ENCODE data around the gene MILR1. TPM values are rescaled to one million over a fixed set of nuclear protein-coding genes. Genes with fewer than 3 reads are reported as not detected.

The MILR1 gene
- total RNA-seq, result 10.4 TPM

- Histone ChIP-seq H3K27ac (ENCODE audit: low read depth, low read length) (peak within 1 kb of the TSS; percentile 55), H3K36me3 (ENCODE audit: control insufficient read depth in 3 of 3, insufficient read depth in 3 of 3, low read length in 3 of 3) (no peaks in the 10 kb centered on the region), H3K4me1 (ENCODE audit: control insufficient read depth in 3 of 3, insufficient read depth in 3 of 3, low read length in 3 of 3) (peaks cover 0 to 2% (median 0%) of the 10 kb centered on the region in 3 donors), H3K4me3 (ENCODE audit: low read length in 3 of 3) (peak within 1 kb of the TSS in 1 of 3 donors; percentile 3), H3K27me3 (ENCODE audit: control insufficient read depth in 3 of 3, insufficient read depth in 3 of 3, low read length in 3 of 3) (no peaks in the 10 kb centered on the region), H3K9ac (ENCODE audit: low read depth in 1 of 3, low read length in 3 of 3) (no peak within 1 kb of the TSS), H3K9me3 (ENCODE audit: control insufficient read depth in 3 of 3, low read length in 3 of 3) (no peaks in the 10 kb centered on the region)
Measured at GRCh38 chr17:64448665-64449512, at the start of gene MILR1. Gene MILR1, plus strand, starts transcription at chr17:64449115. Its CDS starts 54 bp downstream, at chr17:64449169.

DNA sequence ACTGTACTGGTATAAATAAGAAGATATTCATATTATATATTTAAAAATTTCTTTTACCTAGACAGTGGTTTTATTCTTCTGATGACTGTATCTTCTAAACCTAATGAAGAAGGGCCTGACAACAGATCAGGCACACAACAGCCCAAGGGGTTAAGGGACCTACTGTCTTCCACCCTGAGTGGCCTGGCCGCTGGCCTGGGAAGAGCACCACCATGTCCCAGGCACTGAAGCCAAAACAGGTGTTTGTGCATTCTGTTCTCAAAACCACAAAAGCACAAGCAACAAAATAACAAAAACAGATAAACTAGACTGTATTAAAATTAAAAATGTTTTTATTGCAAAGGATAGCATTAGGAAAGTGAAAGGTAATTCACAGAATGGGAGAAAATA lies 49.2 kb upstream of the MILR1 start:
- H3K9ac ChIP-seq (ENCODE audit: low read depth in 1 of 3, low read length in 3 of 3), result no peak overlapping the region
- no peaks in the 10 kb centered on the region for H3K4me1 ChIP-seq (ENCODE audit: control insufficient read depth in 3 of 3, insufficient read depth in 3 of 3, low read length in 3 of 3)
- H3K27ac ChIP-seq (ENCODE audit: low read depth, low read length), result no peak overlapping the region
- H3K9me3 ChIP-seq (ENCODE audit: control insufficient read depth in 3 of 3, low read length in 3 of 3), result no peaks in the 10 kb centered on the region
- H3K4me3 ChIP-seq (ENCODE audit: low read length in 3 of 3), result no peak overlapping the region
- no peaks in the 10 kb centered on the region for H3K27me3 ChIP-seq (ENCODE audit: control insufficient read depth in 3 of 3, insufficient read depth in 3 of 3, low read length in 3 of 3)
- H3K36me3 ChIP-seq (ENCODE audit: control insufficient read depth in 3 of 3, insufficient read depth in 3 of 3, low read length in 3 of 3), result no peaks in the 10 kb centered on the region

DNA sequence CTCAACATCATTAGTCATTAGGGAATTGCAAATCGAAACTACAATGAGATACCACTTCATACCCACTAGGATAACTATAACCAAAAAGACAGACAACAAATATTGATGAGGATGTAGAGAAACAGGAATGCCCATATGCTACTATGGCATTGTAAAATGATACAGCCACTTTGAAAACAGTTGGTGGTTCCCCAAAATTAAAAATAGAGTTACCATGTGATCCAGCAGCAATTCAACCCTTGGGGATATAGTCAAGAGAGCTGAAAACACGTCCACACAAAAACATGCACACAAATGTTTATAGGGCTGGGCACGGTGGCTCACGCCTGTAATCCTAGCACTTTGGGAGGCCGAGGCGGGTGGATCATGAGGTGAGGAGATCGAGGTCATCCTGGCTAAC lies 48.3 kb upstream of the MILR1 start:
- Histone ChIP-seq H3K27ac (ENCODE audit: low read depth, low read length) (no peak overlapping the region), H3K36me3 (ENCODE audit: control insufficient read depth in 3 of 3, insufficient read depth in 3 of 3, low read length in 3 of 3) (no peaks in the 10 kb centered on the region), H3K4me1 (ENCODE audit: control insufficient read depth in 3 of 3, insufficient read depth in 3 of 3, low read length in 3 of 3) (no peaks in the 10 kb centered on the region), H3K9ac (ENCODE audit: low read depth in 1 of 3, low read length in 3 of 3) (no peak overlapping the region), H3K9me3 (ENCODE audit: control insufficient read depth in 3 of 3, low read length in 3 of 3) (no peaks in the 10 kb centered on the region), H3K27me3 (ENCODE audit: control insufficient read depth in 3 of 3, insufficient read depth in 3 of 3, low read length in 3 of 3) (no peaks in the 10 kb centered on the region), H3K4me3 (ENCODE audit: low read length in 3 of 3) (no peak overlapping the region)

GRCh38 chr17:64401244-64401860 lies 47.6 kb upstream of the MILR1 start:
- Histone ChIP-seq H3K4me1 (ENCODE audit: control insufficient read depth in 3 of 3, insufficient read depth in 3 of 3, low read length in 3 of 3) (no peaks in the 10 kb centered on the region), H3K9me3 (ENCODE audit: control insufficient read depth in 3 of 3, low read length in 3 of 3) (no peaks in the 10 kb centered on the region), H3K27me3 (ENCODE audit: control insufficient read depth in 3 of 3, insufficient read depth in 3 of 3, low read length in 3 of 3) (no peaks in the 10 kb centered on the region), H3K36me3 (ENCODE audit: control insufficient read depth in 3 of 3, insufficient read depth in 3 of 3, low read length in 3 of 3) (no peaks in the 10 kb centered on the region), H3K27ac (ENCODE audit: low read depth, low read length) (no peak overlapping the region), H3K9ac (ENCODE audit: low read depth in 1 of 3, low read length in 3 of 3) (no peak overlapping the region), H3K4me3 (ENCODE audit: low read length in 3 of 3) (no peak overlapping the region)

GRCh38 chr17:64401941-64402340 lies 47.0 kb upstream of the MILR1 start:
- Histone ChIP-seq H3K36me3 (ENCODE audit: control insufficient read depth in 3 of 3, insufficient read depth in 3 of 3, low read length in 3 of 3) (no peaks in the 10 kb centered on the region), H3K4me1 (ENCODE audit: control insufficient read depth in 3 of 3, insufficient read depth in 3 of 3, low read length in 3 of 3) (peaks cover 0 to 4% (median 0%) of the 10 kb centered on the region in 3 donors), H3K9me3 (ENCODE audit: control insufficient read depth in 3 of 3, low read length in 3 of 3) (no peaks in the 10 kb centered on the region), H3K27ac (ENCODE audit: low read depth, low read length) (no peak overlapping the region), H3K9ac (ENCODE audit: low read depth in 1 of 3, low read length in 3 of 3) (no peak overlapping the region), H3K27me3 (ENCODE audit: control insufficient read depth in 3 of 3, insufficient read depth in 3 of 3, low read length in 3 of 3) (no peaks in the 10 kb centered on the region), H3K4me3 (ENCODE audit: low read length in 3 of 3) (no peak overlapping the region)

GRCh38 chr17:64402469-64402868 lies 46.4 kb upstream of the MILR1 start:
- H3K36me3 ChIP-seq (ENCODE audit: control insufficient read depth in 3 of 3, insufficient read depth in 3 of 3, low read length in 3 of 3), result no peaks in the 10 kb centered on the region
- no peak overlapping the region for H3K9ac ChIP-seq (ENCODE audit: low read depth in 1 of 3, low read length in 3 of 3)
- H3K27me3 ChIP-seq (ENCODE audit: control insufficient read depth in 3 of 3, insufficient read depth in 3 of 3, low read length in 3 of 3), result no peaks in the 10 kb centered on the region
- no peak overlapping the region for H3K4me3 ChIP-seq (ENCODE audit: low read length in 3 of 3)
- no peak overlapping the region for H3K27ac ChIP-seq (ENCODE audit: low read depth, low read length)
- H3K9me3 ChIP-seq (ENCODE audit: control insufficient read depth in 3 of 3, low read length in 3 of 3), result no peaks in the 10 kb centered on the region
- peaks cover 0 to 7% (median 0%) of the 10 kb centered on the region in 3 donors for H3K4me1 ChIP-seq (ENCODE audit: control insufficient read depth in 3 of 3, insufficient read depth in 3 of 3, low read length in 3 of 3)

DNA sequence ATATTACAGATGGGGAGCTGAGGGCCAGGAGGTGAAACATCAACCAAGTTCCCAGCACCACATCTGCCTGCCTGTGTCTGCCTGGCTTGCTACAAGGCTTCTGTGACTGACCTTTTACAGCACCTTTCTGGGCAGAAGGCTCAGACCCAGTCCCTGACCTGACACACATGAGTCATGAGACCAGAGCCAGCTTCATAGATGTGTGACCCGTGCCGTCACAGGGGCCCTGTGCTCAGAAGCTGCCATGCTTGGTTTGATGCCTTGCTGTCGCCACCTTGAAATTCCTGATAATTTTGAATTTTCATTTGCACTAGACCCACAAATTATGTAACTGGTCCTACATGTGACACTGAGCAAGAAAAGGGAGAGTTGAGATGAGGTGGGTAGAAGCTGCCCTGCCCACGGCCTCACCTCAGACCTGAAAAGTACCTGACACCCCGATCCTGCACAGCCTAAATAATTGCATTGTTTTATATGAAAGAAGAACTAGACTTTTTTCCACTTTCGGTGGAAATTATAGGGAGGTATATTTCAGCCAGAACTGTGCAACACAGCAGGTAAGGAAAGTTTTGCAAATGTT lies 44.9 kb upstream of the MILR1 start:
- H3K36me3 ChIP-seq (ENCODE audit: control insufficient read depth in 3 of 3, insufficient read depth in 3 of 3, low read length in 3 of 3), result no peaks in the 10 kb centered on the region
- peaks cover 0 to 7% (median 0%) of the 10 kb centered on the region in 3 donors for H3K4me1 ChIP-seq (ENCODE audit: control insufficient read depth in 3 of 3, insufficient read depth in 3 of 3, low read length in 3 of 3)
- no peaks in the 10 kb centered on the region for H3K27me3 ChIP-seq (ENCODE audit: control insufficient read depth in 3 of 3, insufficient read depth in 3 of 3, low read length in 3 of 3)
- H3K4me3 ChIP-seq (ENCODE audit: low read length in 3 of 3), result no peak overlapping the region
- no peaks in the 10 kb centered on the region for H3K9me3 ChIP-seq (ENCODE audit: control insufficient read depth in 3 of 3, low read length in 3 of 3)
- no peak overlapping the region for H3K27ac ChIP-seq (ENCODE audit: low read depth, low read length)
- no peak overlapping the region for H3K9ac ChIP-seq (ENCODE audit: low read depth in 1 of 3, low read length in 3 of 3)

DNA sequence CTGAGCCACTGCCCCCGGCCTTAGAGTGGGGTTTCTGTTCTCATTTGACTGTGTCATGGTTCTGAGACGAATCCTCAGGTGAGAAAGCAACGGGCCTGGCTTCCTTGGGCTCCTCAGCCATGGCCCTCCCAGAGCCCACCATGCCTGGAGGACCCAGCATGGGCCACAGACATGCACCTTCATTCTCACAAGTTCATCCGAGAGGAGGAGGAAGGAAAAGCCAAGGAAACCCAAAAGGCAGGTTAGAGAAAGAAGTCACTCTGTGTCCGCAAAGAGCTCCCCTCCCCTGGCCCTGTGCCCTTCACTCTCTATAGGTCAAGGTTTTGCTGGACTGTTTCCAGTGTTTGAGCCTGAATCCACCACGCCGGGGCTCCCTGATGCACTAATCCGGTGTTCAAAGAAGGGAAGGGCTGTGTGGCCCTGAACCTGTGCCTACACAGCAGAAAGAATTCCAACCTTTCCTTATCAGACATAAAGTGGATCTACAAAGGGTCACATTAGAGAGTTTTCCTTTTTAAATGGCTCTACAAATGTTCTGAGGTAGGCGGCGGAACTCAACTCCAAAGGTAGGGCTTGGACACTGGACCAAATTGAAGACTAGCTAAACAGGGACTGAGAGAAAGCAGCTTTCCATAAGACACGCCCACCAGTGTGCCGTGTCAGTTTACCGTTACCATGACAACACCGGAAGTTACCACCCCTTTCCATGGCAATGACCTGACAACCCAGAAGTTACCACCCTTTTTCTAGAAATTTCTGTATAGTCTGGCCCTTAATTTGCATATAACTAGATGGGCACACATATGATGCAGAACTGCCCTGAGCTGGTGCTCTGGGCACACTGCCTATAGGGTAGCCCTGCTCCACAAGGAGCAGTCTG lies 42.4 kb upstream of the MILR1 start:
- Histone ChIP-seq H3K36me3 (ENCODE audit: control insufficient read depth in 3 of 3, insufficient read depth in 3 of 3, low read length in 3 of 3) (no peaks in the 10 kb centered on the region), H3K27ac (ENCODE audit: low read depth, low read length) (no peak overlapping the region), H3K4me3 (ENCODE audit: low read length in 3 of 3) (no peak overlapping the region), H3K9ac (ENCODE audit: low read depth in 1 of 3, low read length in 3 of 3) (no peak overlapping the region), H3K9me3 (ENCODE audit: control insufficient read depth in 3 of 3, low read length in 3 of 3) (no peaks in the 10 kb centered on the region), H3K4me1 (ENCODE audit: control insufficient read depth in 3 of 3, insufficient read depth in 3 of 3, low read length in 3 of 3) (peaks cover 3 to 17% (median 7%) of the 10 kb centered on the region in 3 donors), H3K27me3 (ENCODE audit: control insufficient read depth in 3 of 3, insufficient read depth in 3 of 3, low read length in 3 of 3) (no peaks in the 10 kb centered on the region)

DNA sequence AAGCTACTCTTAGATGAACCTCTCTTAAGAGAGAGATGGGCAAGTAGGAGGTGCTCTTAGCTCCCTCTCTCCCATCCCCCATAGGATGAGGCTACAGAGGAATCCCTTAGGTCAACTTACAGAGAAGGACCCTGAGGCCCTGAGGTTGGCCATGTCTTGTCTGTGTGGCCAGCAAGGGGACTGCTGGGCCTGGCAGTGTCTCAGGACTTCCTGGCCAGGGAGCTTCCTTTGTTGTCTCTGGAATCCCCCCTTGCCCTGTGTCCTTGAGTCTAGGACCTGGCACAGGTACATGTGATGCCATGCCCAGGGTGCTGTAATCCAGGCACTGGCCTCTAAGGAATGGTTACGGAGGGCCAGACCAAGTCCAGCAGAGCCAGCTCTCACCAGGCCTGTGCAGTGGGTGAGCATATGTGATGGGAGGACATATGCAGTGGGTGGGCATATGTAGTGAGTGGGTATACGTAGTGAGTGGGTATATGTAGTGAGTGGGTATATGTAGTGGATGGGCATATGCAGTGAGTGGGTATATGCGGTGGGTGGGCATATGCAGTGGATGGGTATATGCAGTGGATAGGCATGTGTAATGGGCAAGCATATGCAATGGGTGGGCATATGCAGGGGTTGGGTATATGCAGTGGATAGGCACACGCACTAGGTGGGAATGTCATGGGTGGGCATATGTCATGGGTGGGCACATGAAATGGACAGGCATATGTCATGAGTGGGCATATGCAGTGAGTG lies 38.0 kb upstream of the MILR1 start:
- Histone ChIP-seq H3K9me3 (ENCODE audit: control insufficient read depth in 3 of 3, low read length in 3 of 3) (no peaks in the 10 kb centered on the region), H3K4me1 (ENCODE audit: control insufficient read depth in 3 of 3, insufficient read depth in 3 of 3, low read length in 3 of 3) (peaks cover 9 to 20% (median 15%) of the 10 kb centered on the region in 3 donors), H3K36me3 (ENCODE audit: control insufficient read depth in 3 of 3, insufficient read depth in 3 of 3, low read length in 3 of 3) (no peaks in the 10 kb centered on the region), H3K27ac (ENCODE audit: low read depth, low read length) (no peak overlapping the region), H3K9ac (ENCODE audit: low read depth in 1 of 3, low read length in 3 of 3) (peak overlapping the region in 1 of 3 donors; percentile 40), H3K4me3 (ENCODE audit: low read length in 3 of 3) (no peak overlapping the region), H3K27me3 (ENCODE audit: control insufficient read depth in 3 of 3, insufficient read depth in 3 of 3, low read length in 3 of 3) (no peaks in the 10 kb centered on the region)
